KMS-11 (cell line): Measurements from ENCODE around the gene KPTN.

Experiments used
- H2AFZ ChIP-seq: fragments of 200-600 bp; sonication (generic); 2 replicates; pipeline ENCODE4 v1.6.1; 2016; ENCODE audit warnings: antibody characterized with exemption, mixed run types, low read depth
- H3K27ac ChIP-seq: fragments of 200-600 bp; sonication (generic); 2 replicates; pipeline ENCODE4 v1.6.1; 2016; ENCODE audit warnings: mild to moderate bottlenecking, mixed run types
- H3K27me3 ChIP-seq: fragments of 200-600 bp; sonication (generic); 2 replicates; pipeline ENCODE4 v1.6.1; 2017; ENCODE audit warnings: mild to moderate bottlenecking, low read depth, mixed run types, moderate library complexity; ENCODE audit not compliant: insufficient read depth
- H3K36me3 ChIP-seq: fragments of 200-600 bp; sonication (generic); 2 replicates; pipeline ENCODE4 v1.6.1; 2017; ENCODE audit warnings: mild to moderate bottlenecking, mixed run types; ENCODE audit not compliant: insufficient read depth
- H3K4me1 ChIP-seq: fragments of 200-600 bp; sonication (generic); 2 replicates; pipeline ENCODE4 v1.6.1; 2016; ENCODE audit warnings: mild to moderate bottlenecking, low read depth, mixed run types; ENCODE audit not compliant: poor library complexity, severe bottlenecking
- H3K4me2 ChIP-seq: fragments of 200-600 bp; sonication (generic); 2 replicates; pipeline ENCODE4 v1.7.0; 2016; ENCODE audit warnings: mild to moderate bottlenecking, mixed run types
- H3K4me3 ChIP-seq: fragments of 200-600 bp; sonication (generic); IDR thresholded peaks from 2 replicates; pipeline ENCODE4 v1.6.1; 2017; ENCODE audit warnings: low read depth, low read length, mixed read lengths; ENCODE audit not compliant: insufficient read depth
- H3K79me2 ChIP-seq: fragments of 200-600 bp; sonication (generic); 2 replicates; pipeline ENCODE4 v1.6.1; 2016; ENCODE audit warnings: low read depth, mixed run types; ENCODE audit not compliant: insufficient read depth
- H3K9ac ChIP-seq: fragments of 200-600 bp; sonication (generic); 2 replicates; pipeline ENCODE4 v1.6.1; 2016; ENCODE audit warnings: mild to moderate bottlenecking, mixed run types
- H4K20me1 ChIP-seq: fragments of 200-600 bp; sonication (generic); 2 replicates; pipeline ENCODE4 v1.6.1; 2016; ENCODE audit warnings: mild to moderate bottlenecking, mixed run types; ENCODE audit not compliant: insufficient read depth
- CTCF ChIP-seq: fragments of 200-600 bp; sonication (generic); conservative IDR thresholded peaks from 2 replicates; pipeline ENCODE4 v1.6.1; 2017; ENCODE audit warnings: low read depth, mild to moderate bottlenecking, antibody characterized with exemption, low read length, moderate library complexity, mixed read lengths

KPTN gene

GRCh38 chr19:47469363-47469700, 14.7 kb downstream of the KPTN start:
- no peaks in the 10 kb centered on the region for H3K36me3 ChIP-seq
- no peak overlapping the region for H3K4me2 ChIP-seq
- no peak overlapping the region for H3K27ac ChIP-seq
- no peak overlapping the region for H2AFZ ChIP-seq
- no peak overlapping the region for H3K4me3 ChIP-seq
- no peaks in the 10 kb centered on the region for H3K79me2 ChIP-seq
- peaks cover 4% of the 10 kb centered on the region for H3K4me1 ChIP-seq
- H3K27me3 ChIP-seq, result peaks cover 88% of the 10 kb centered on the region
- TF ChIP-seq CTCF, result no peak
- no peak overlapping the region for H3K9ac ChIP-seq
- H4K20me1 ChIP-seq, result no peaks in the 10 kb centered on the region

DNA sequence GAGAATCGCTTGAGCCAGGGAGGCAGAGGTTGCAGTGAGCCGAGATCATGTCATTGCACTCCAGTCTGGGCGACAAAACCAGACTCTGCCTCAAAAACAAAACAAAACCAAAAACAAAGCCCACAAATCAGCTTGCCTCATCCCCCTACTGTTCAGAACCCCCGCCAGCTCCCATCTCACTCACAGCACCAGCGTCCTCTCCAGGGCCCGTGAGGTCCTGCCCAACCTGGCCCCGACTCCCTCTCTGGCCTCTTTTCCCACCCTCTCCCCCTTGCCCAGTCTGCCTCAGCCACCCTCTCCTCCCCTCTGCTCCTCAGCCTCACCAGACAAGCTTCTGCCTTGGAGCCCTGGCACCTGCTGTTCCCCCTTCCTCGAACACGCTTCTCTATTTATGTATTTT, 16.1 kb downstream of the KPTN start:
- H3K4me2 ChIP-seq, result no peak overlapping the region
- H2AFZ ChIP-seq, result no peak overlapping the region
- H3K27ac ChIP-seq, result no peak overlapping the region
- H3K4me3 ChIP-seq, result no peak overlapping the region
- H4K20me1 ChIP-seq, result no peaks in the 10 kb centered on the region
- no peaks in the 10 kb centered on the region for H3K79me2 ChIP-seq
- peaks cover 94% of the 10 kb centered on the region for H3K27me3 ChIP-seq
- H3K4me1 ChIP-seq, result peaks cover 4% of the 10 kb centered on the region
- no peak for TF ChIP-seq CTCF
- no peak overlapping the region for H3K9ac ChIP-seq
- no peaks in the 10 kb centered on the region for H3K36me3 ChIP-seq

DNA sequence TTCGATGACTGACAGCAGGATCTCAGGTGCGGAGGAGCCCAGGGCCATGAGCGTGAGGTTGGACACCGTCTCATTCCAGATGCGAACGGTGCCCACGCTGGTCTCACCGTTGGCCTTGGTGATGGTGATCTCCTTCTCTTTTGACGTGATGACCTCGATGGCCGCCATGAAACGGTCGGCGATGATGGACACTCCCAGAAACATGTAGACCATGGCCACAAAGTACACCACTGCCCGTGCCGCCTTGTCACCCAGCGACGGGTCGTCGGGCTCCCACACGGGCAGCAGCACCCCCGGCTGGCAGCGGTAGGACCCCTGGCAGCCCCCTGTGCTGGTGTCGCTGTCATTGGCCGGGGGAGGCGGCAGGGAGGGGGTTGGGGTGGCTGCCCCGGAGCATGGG, 18.1 kb downstream of the KPTN start:
- TF ChIP-seq CTCF, result no peak
- Histone ChIP-seq H4K20me1 (no peaks in the 10 kb centered on the region), H3K36me3 (no peaks in the 10 kb centered on the region), H3K27ac (no peak overlapping the region), H3K4me2 (no peak overlapping the region), H3K27me3 (peaks cover 97% of the 10 kb centered on the region), H3K9ac (no peak overlapping the region), H2AFZ (no peak overlapping the region), H3K4me3 (no peak overlapping the region), H3K4me1 (no peaks in the 10 kb centered on the region), H3K79me2 (no peaks in the 10 kb centered on the region)

GRCh38 chr19:47464675-47465419, 19.2 kb downstream of the KPTN start:
- H3K27ac ChIP-seq, result no peak overlapping the region
- TF ChIP-seq CTCF, result no peak

More at GRCh38 chr19:47464675-47465419, 19.2 kb downstream of the KPTN start:
- Histone ChIP-seq H3K79me2 (no peaks in the 10 kb centered on the region), H3K36me3 (no peaks in the 10 kb centered on the region), H2AFZ (no peak overlapping the region), H3K27me3 (peaks cover 97% of the 10 kb centered on the region), H3K4me2 (no peak overlapping the region), H3K4me3 (no peak overlapping the region), H3K4me1 (no peaks in the 10 kb centered on the region), H4K20me1 (no peaks in the 10 kb centered on the region), H3K9ac (no peak overlapping the region)
